ENCODE measurements around the gene SYT7. TPM values are rescaled to one million over a fixed set of nuclear protein-coding genes. Genes with fewer than 3 reads are reported as not detected.

Gene SYT7
- polyA plus RNA-seq, 2 of the 4 experiments (the other 2 are of a cell fraction): 0.37 to 1.0 TPM

- no peak overlapping the region for H3K27ac ChIP-seq
- FAIRE-seq (no peak), ATAC-seq (peak in 1 of 2 experiments; percentile 5; a peak in 1 of 6 replicates), DNase-seq (ENCODE audit: low read depth in 1 of 2, low spot score in 1 of 2) (peak in 1 of 2 experiments; percentile 33)
- H3K4me1 ChIP-seq: peaks cover 13% of the 10 kb centered on the region; the same call in 2 of the 3 replicates
- 68% methylated on average over 7 of the region's 7 CpGs for WGBS (ENCODE audit: missing lambda C conversion rate)
- no peak overlapping the region for H3K4me2 ChIP-seq
- ChIA-PET CTCF (interaction anchor here (0.8 to 6.1 kb wide), 10 partner anchors 8 to 156 kb away, joined by 3 to 50 read pairs (median 5); no protein-coding TSS in a partner anchor), POLR2A (no interaction called here)
- no peaks in the 10 kb centered on the region for H3K9me3 ChIP-seq
- no peak overlapping the region for H3K4me3 ChIP-seq
- peak in 1 of 2 experiments; percentile 37; a peak in 1 of 5 replicates for TF ChIP-seq RAD21 (conservative IDR thresholded peaks at IDR 0.05 in 1 of 2, IDR thresholded peaks at IDR 0.05 in 1 of 2)
- no peak for TF ChIP-seq KDM1A (IDR thresholded peaks at IDR 0.05; ENCODE audit: low read depth)
- TF ChIP-seq CTCF (IDR thresholded peaks at IDR 0.05): peak; percentile 20; the same call in 1 of the 3 replicates
Observed at GRCh38 chr11:61577383-61578118, 3.3 kb downstream of the SYT7 start.

GRCh38 chr11:61575886-61576861, 4.7 kb downstream of the SYT7 start:
- Histone ChIP-seq H3K4me1 (peaks cover 10% of the 10 kb centered on the region; the same call in 2 of the 3 replicates), H3K4me2 (no peak overlapping the region), H3K9me3 (no peaks in the 10 kb centered on the region), H3K27ac (no peak overlapping the region), H3K4me3 (no peak overlapping the region)
- FAIRE-seq (no peak), ATAC-seq (no peak), DNase-seq (ENCODE audit: low read depth in 1 of 2, low spot score in 1 of 2) (no peak)
- TF ChIP-seq CBX2 (IDR thresholded peaks at IDR 0.05; ENCODE audit: borderline replicate concordance, low read depth): no peak
- TF ChIP-seq NFE2L2 (conservative IDR thresholded peaks at IDR 0.05; ENCODE audit: low read length): no peak
- TF ChIP-seq JUN (IDR thresholded peaks at IDR 0.05): no peak
- TF ChIP-seq HMGXB4 (CRISPR knock-in tag; IDR thresholded peaks at IDR 0.05; ENCODE audit: borderline replicate concordance): no peak
- TF ChIP-seq POLR2AphosphoS2 (conservative IDR thresholded peaks at IDR 0.05; ENCODE audit: low read length): no peak
- no peak for TF ChIP-seq ZSCAN20 (CRISPR knock-in tag; IDR thresholded peaks at IDR 0.05)
- no peak for TF ChIP-seq FOSB (CRISPR knock-in tag; IDR thresholded peaks at IDR 0.05)
- no peak for TF ChIP-seq RFX5 (IDR thresholded peaks at IDR 0.05)
- TF ChIP-seq REST (IDR thresholded peaks at IDR 0.05): no peak
- TF ChIP-seq NR3C1 (IDR thresholded peaks at IDR 0.05): no peak
- TF ChIP-seq JUNB (IDR thresholded peaks at IDR 0.05): no peak
- TF ChIP-seq ESRRA (IDR thresholded peaks at IDR 0.05; ENCODE audit: borderline replicate concordance, low read length): no peak
- TF ChIP-seq PHF8 (IDR thresholded peaks at IDR 0.05; ENCODE audit: borderline replicate concordance, low read depth): no peak
- TF ChIP-seq HOXA7 (CRISPR knock-in tag; IDR thresholded peaks at IDR 0.05): no peak
- no peak for TF ChIP-seq KDM1A (IDR thresholded peaks at IDR 0.05; ENCODE audit: low read depth)
- no peak for TF ChIP-seq FOXS1 (CRISPR knock-in tag; IDR thresholded peaks at IDR 0.05)
- no peak for TF ChIP-seq HDAC2 (IDR thresholded peaks at IDR 0.05)
- TF ChIP-seq MAFK (IDR thresholded peaks at IDR 0.05; ENCODE audit: partially characterized antibody): no peak
- TF ChIP-seq MAZ (IDR thresholded peaks at IDR 0.05; ENCODE audit: borderline replicate concordance, low read depth, low read length): no peak
- no peak for TF ChIP-seq RARB (CRISPR knock-in tag; IDR thresholded peaks at IDR 0.05)
- WGBS (ENCODE audit: missing lambda C conversion rate): 60% methylated on average over 16 of the region's 20 CpGs
- ChIA-PET CTCF (interaction anchor here (0.6 to 6.1 kb wide), 13 partner anchors 9 to 157 kb away, joined by 3 to 50 read pairs (median 4); no protein-coding TSS in a partner anchor), POLR2A (no interaction called here)
